Muscle of back (tissue), 11 donors: ENCODE data around the gene SHISA3. TPM values are rescaled to one million over a fixed set of nuclear protein-coding genes. Genes with fewer than 3 reads are reported as not detected.

Experiments
- DNase-seq, 3 donors: peaks; one replicate each; pipeline versions ENCODE4 v3.0.0 to v3.0.0-alpha.2; 2013
- polyA plus RNA-seq, 10 donors: library from polyadenylated mRNA; unstranded; fragments of 120-200 nt; gene quantifications; one replicate each; pipeline ENCODE4 v1.2.1, GENCODE V29; 2013; ENCODE audit not compliant: insufficient read length in 10 of 10

The SHISA3 gene
- polyA plus RNA-seq, 10 donors, result 3.4 to 18.4 (median 7.4) TPM

DNA sequence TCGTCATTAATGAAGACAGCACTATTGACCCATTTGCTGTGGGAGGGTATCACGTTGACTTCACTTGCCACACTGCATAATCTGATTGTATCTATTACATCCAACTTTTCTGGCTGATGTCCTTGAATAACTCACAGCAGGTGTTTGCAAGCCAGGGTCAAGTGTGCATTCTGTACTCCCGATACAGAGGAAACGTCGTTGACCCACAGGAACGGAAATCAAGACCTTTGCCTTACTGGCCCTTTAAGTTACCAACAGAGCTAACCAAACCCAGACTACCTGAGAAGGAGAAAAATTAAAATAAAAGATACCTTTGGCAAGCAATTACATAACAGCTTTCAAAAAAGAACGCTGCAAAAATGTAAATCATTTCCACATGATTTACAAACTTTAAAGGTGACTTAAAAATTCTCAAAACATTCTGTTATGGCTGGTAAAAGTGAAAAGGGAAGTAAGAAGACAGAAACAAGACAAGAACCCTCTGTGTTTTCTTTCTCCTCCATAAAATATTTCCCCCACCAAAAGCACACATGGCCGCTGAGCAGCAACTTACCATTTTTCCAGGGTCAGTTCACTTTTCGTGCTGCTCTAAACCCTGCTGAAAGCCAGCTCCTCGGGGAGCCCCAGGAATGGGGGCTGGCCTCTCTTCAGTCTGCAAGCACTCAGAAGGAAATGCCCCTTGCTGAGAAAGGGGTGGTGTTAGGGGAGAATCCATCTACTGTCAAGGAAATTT lies 6.5 kb upstream of the SHISA3 start:
- no peak for DNase-seq

- DNase-seq, result no peak
These were observed 6.0 kb upstream of the SHISA3 start for GRCh38 chr4:42391355-42391664.

- DNase-seq, result no peak
These were observed 5.3 kb upstream of the SHISA3 start for GRCh38 chr4:42391981-42392380.

- no peak for DNase-seq
These were observed 4.9 kb upstream of the SHISA3 start for GRCh38 chr4:42392436-42392835.

DNA sequence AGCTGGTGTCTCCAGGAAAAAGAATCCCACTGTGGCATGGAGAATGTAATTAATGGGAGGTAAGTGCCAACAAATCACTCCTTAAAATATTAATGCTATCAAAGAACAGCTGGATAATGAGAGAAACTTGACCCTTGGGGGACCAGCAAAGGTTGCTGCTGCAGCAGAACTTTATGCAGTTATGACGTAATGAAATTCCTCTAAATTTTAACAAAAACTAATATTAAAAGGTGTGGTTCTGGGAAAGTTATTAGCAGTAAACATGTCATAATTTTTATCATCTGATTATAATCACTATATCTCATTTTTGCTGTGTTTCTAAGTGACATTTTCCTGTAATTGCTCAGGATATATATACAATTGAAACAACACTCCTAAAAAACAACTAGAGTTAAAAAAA lies 1.7 kb upstream of the SHISA3 start:
- no peak for DNase-seq

DNA sequence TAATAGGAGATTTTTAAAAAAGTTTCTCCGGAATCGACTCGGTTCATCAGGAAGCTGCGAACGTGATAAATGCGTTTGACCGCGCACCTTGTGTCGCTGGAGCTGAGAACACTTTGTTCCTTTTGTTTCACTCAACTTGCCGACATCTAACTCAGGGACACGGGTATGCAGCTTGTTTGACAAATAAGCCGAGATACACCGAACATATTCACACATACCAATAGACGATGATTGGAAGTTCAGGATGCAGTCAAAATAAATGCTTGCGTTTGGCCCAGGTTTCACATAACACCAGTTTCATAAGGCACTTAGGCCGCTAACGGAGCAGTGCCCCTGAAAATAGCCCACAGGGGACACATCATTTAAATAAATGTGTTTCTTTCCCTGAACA lies 932 bp upstream of the SHISA3 start:
- peak in 1 of 3 donors; percentile 53 for DNase-seq

- no peak for DNase-seq
These were observed 415 bp downstream of the SHISA3 start for GRCh38 chr4:42397635-42398170.

- DNase-seq, result peak in 1 of 3 donors; percentile 77
These were observed 1.0 kb downstream of the SHISA3 start for GRCh38 chr4:42398171-42398870.

DNA sequence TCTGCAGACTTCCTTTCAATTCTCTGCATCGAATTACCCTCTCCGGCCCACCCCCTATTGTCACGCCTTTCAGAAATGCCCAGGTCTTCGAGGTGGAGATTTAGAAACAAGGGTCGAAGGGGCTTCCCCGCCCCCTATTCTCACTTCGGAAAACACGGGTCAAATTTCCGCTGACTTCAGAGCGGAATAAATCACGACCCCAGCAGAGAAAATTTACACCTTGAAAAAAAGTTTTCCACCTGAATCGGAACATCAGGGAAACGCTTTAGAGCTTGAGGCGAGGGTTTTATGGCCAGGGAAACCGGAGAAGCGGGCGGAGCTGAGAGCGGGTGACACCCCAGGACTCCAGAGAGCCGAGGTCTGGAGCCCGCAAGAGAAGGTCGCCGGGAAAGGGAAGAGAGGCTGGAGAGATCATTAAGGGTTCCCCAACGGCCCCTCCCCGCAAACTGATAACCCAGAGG lies 1.6 kb downstream of the SHISA3 start:
- peak in 1 of 3 donors; percentile 54 for DNase-seq

DNA sequence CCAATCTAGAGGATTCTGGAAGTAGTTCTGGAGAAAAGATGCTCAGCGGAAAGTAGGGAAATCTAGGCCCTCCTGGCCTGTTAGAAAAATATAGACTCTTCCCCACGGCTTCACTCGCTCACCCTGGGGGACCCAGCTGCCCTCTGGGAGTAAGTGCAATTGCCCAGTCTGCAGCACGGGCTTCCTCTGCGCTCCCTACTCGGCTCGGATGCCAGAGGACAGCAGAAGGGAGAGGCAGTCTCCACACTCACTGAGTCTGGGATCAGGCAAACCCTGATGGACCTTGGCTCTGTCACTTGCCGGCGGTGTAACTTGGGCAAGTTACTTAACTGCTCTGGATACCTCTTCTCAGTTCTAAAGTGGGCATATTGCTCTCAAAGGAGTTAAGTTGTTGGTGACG lies 2.1 kb downstream of the SHISA3 start:
- peak in 1 of 3 donors; percentile 15 for DNase-seq

DNA sequence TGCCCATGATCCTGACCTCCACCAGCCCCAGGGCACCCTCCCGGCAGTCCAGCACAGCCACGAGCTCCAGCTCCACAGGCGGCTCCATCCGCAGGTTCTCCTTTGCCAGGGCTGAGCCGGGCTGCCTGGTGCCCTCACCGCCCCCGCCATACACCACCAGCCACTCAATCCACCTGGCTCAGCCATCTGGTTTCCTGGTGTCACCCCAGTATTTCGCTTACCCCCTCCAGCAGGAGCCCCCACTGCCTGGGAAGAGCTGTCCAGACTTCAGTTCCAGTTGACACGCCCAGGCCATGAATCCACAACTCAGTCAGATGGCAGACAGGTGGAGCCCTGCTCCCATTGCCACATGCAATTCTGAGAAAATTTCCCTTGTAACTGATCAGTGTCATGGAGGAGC lies 3.9 kb downstream of the SHISA3 start:
- DNase-seq, result peak in 1 of 3 donors; percentile 24

DNA sequence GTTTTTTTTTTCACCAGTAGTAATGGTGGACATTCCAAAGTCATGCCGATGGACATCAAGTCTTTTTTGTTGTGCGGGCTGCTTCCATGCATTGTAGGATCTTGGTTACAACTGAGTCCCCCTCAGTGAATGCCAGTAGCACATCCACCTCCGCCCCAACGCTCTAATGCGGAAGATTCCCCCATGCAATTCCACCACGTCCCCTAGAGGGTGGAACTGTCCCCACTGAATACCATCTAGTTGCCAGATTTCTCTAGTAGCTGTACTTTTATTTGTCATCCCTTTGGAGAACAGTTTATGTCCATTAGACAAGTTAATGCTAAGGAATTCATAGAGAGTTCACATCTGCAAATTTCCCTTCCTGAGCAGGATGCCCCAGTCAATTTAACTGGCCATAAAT lies 6.7 kb downstream of the SHISA3 start:
- no peak for DNase-seq

- no peak for DNase-seq
These were observed 13.2 kb downstream of the SHISA3 start for GRCh38 chr4:42410446-42410845.

DNA sequence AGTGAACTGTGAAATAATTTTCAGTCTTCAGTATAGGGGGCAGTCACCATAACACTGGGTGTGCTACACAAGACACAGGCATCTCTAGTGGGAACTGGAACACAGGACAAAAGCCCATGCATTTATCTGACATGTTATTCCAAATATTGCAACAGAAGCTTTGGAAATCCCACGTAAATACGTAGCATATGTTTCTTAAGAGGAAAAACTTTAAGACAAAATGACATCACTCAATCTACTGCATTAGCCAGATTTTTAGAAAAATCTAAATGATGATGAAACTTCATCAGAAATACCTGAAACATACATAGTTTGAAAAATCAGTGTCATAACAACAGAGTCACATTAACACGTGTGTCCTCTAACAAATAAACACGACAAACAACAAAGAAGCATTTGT lies 14.5 kb downstream of the SHISA3 start:
- no peak for DNase-seq

DNA sequence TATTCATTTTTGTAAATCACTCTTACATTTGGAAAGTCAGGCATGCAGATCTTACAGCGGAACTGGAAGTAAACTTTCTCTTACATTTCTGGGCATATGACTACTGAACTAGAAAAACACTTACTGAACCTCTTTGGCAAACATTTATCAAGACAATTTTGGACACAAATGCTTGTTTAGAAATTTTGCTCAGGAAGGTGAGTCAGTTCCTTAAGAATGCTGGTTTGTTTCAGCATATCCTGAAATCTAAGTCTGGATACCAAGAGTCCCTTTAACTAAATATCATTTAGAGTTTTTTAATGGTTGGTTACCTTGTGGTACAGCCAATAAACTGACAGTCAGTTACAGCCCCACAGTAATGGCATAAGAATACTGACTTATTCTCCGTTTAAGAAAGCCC lies 15.0 kb downstream of the SHISA3 start:
- DNase-seq, result peak in 2 of 3 donors; percentile 22 to 61

- DNase-seq, result no peak
These were observed 18.0 kb downstream of the SHISA3 start for GRCh38 chr4:42415281-42415680.

DNA sequence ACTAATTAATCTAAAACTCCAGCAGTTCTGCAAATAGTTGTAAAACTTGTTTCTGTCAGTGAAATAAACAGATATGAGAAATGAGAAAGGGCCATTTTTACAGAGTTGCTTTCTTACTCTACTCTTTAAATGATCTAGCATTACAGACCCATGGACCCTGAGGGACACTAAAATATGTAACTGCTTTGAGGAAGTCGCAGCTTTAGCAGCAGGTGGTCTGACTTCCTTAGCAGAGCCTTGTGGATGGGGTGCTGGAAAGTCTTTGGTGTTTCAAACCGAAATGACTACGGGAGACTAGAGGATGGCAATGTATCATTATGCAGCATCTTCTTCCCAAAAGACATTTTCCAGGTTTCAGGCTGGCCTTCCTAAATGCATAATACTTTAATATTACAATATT lies 18.7 kb downstream of the SHISA3 start:
- peak in 1 of 3 donors; percentile 54 for DNase-seq

DNA sequence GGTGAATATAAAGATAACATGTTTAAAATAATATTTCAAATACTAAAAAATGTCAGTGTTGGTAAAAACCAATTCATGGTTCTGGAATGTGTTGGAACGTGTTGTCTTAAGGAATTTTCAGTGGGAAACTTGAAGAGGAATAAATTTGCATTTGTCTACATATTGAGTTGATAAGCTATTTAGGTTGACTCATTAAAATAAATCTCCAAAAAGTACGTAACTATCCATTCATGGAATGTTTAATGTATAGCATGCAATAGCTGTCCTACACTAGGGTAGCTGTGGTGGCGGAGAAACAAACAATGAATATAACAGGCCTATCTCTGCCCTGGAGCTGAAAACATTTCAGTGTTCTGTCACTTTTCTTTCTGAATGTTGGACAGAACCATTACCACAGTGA lies 20.3 kb downstream of the SHISA3 start:
- DNase-seq, result peak in 1 of 3 donors; percentile 43

GRCh38 chr4:42420140-42420539 lies 22.9 kb downstream of the SHISA3 start:
- DNase-seq, result no peak

DNA sequence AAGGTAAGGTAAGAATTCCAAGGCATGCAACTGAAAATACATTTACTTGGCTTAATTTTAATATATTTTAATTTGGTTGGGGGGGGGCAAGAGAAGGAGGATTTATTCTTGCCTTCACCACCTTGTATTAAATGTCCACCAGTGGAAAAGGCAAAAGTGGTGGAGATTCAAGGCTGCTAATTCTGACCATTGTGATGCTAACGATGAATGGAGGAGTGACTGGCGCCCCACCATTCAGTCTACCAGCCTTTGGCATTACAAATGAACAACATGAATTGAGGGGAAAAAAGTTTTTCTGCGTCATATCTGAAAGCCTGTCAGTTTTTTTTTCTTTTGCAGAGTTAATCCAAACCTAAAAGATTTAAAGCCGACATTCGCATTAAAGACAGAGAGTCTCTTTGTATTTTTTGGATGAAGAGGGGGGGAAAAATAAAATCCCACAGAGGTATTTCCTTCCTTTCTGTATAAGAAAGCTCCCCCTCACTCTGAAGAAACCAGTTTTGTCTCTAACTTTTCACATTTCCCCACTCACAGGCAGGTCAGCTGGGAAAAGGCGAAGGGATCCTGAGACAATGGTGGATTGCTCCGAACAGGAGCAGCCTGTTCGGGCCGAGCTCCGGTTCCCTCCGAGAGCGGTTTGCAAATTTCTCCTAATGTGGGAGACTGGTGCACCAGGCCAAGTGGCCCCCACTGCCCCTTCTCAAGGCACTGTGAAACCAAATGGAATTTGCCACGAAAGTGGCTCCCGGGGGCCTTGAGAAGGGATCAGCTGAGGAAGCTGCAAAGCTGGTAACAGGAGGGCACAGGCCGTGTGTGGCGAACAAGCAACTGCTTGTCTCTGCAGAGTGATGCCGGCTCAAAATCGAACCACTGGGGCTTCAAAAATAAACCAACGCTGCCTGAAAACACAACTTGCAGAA lies 28.1 kb downstream of the SHISA3 start:
- no peak for DNase-seq

DNA sequence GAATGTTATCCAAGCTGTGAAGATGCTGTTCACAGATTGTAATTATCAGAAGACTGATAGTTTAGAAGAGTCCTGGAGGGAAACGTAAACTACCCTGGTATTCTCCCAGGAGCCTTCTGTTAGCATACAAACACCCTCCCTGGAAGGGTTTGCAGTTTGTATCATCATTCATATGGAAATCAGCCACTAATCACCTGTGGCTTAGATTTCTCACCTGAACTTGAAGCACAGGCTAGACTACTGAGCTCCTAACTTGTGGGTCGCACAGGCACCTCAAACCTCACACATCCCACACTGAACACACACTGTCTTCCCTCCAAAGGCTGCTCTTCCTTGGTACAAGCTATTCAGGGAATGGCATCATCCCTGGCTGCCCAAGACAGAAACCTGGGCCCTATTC lies 30.7 kb downstream of the SHISA3 start:
- DNase-seq, result no peak

DNA sequence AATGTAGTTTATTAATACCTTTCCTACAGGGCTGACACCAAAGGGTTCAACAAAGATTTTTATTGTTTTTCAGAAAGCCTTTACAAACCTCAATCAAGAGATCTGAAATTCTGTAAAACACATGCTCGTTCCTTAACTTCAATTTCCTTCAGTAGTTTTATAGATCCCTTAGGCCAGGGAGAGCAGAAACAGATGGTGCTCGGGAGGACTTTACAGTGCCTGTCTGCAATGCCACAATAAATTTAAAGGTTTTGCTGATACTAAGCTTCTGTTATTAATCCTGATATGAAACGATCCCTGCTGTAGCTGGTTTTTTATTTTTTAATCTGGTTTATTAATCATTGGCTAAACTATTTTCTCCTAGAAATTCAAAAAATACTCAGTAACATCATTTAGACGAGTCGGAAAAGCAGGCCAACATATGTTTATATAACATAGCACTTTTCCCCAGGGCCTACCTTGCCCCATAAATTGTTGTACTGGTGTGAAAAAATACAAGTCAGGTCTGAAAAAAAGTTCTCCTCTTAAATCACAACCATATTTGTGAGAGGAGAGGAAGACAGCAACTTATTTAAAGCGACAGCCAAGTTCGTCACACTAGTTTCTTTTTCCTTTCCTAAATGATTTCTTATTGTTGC lies 39.8 kb downstream of the SHISA3 start:
- peak in 1 of 3 donors; percentile 52 for DNase-seq
